Measurements from ENCODE around the gene CA12.
"Not testable (repeated sequence)": the region's sequence is repeated elsewhere in the genome, so short reads cannot be mapped to it uniquely, and the experiment has no call there.

Gene CA12

DNA sequence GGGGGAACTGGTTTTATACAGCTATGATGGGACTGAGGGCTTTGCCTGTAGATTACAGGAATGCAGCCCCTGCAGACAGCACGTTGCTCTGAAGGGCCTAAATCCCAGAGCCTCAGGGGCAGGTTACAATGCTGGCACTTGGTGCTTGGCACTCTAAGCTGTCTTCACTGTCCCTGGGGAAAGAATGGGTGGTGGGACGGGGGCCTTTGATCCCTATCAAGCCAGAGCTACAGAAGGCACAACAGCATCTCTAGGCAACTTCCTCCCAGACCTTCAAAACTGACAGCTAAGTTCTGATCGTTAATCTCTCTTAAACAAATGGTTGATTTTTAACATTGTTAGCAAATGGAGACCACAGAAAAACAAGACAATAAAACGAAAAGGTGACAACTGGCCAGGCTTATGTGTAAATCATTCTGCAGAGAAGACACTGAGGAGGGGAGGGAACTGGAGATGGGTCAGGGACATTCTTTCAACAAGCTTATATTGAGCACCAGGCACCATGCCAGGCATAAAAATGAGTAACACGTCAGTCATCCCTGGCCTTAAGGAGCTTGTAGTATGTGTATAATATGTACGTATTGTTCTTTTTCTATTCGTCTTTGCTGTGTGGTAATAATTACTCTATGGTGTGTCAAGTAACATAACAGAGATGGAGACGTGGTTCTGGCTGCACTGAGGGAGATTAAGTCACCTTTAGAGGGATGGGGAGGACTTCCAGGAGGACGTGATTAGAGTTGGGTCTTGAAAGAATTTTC, 49.1 kb downstream of the CA12 start:
- DNase-seq = no peak

GRCh38 chr15:63331456-63331855, 50.2 kb downstream of the CA12 start:
- DNase-seq = no peak

- DNase-seq = no peak
These were observed 50.7 kb downstream of the CA12 start for GRCh38 chr15:63330926-63331325.

DNA sequence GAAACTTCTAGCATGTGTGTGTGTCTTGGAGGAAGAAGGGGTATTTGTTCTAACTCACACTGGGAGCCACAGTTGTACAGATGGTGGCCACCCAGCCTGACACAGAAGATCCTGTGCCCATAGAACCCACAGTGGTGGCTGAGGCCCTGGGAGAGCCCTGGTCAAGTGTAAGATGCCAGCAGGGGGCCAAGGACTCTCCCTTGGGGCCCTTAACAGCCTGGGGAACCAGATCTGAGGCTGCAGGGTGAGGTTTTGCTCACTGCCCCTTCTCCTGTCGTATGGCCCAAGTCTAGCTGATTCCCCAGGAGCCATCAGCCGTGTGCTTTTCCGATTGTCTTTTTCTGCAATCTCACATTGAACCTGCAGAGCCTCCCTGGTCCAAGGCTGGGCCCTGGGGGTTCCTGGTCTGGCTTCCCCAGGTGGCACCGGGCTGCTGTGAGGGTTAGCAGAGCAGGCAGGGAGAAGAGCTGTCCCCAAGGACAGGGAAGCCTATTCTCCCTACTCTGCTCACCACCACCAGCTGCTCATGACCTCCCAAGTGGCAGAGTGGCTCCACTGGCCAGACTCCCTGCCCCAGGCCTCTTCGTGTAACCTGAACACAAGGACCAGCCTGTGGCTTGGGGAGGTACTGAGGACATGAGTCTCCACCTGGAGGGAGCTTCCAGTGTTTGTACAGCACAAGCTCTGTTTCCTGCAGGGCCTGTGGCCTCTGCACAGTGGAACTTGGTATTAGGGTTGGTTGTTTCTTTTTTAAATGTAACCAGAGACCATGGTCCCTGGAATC, 51.9 kb downstream of the CA12 start:
- no peak for DNase-seq

DNA sequence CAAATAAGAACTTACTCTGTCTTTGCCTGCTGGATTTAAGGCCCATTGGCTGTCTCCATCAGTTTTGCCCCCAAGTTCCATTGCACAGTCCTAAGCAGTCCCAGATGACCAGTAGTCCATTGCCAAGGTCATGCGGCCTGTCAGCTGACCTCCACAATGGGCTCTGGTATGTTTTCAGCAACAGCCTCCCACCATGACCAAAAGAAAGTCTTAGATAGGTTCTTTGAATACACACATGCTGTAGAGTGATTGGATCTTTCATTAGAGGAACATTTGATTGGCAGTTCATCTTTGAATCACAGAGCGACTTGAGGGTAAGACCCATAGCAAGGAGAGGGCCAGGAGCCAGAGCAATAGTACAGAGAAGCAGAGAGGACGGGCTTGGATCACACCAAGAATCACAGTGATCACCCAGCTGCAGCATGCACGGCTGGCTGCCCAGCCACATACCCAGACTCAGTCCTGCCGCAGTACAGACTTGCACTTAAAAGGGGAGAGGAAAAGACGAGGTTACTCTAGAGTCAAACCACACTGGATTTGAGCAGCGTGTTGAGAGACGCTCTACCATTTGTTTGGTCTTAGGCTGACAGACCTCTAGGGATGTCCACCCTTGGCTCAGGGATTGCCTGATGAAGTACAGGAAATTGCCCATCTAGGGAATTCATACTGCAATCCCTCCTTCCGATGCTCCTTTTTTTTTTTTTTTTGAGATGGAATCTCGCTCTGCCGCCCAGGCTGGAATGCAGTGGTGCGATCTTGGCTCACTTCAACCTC, 53.8 kb downstream of the CA12 start:
- no peak for DNase-seq

DNA sequence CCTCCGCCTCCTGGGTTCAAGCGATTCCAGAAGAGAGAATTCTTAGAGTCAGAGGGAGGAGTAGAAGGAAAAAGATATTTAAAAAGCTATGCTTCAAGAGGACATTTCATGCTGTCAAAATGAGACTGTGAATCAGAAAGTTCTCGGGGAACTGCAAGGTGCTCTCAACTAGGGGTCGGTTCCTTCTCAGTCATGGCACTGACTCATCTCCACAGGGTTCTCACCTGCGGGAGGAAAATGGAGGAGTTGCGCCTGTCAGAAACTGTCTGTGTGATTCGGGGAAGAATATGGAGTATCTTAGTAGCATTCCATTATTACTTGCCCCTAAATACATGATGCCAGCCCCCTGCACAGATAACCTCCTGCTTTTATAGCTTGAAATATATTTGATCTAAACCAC, 56.9 kb downstream of the CA12 start:
- DNase-seq = no peak

GRCh38 chr15:63323798-63324563, 57.7 kb downstream of the CA12 start:
- no peak for DNase-seq

- no peak for DNase-seq
These were observed 59.1 kb downstream of the CA12 start for GRCh38 chr15:63322541-63322940.

GRCh38 chr15:63321462-63321861, 60.2 kb downstream of the CA12 start:
- no peak for DNase-seq

- DNase-seq = not testable (repeated sequence)
These were observed 60.7 kb downstream of the CA12 start for GRCh38 chr15:63320981-63321380.

DNA sequence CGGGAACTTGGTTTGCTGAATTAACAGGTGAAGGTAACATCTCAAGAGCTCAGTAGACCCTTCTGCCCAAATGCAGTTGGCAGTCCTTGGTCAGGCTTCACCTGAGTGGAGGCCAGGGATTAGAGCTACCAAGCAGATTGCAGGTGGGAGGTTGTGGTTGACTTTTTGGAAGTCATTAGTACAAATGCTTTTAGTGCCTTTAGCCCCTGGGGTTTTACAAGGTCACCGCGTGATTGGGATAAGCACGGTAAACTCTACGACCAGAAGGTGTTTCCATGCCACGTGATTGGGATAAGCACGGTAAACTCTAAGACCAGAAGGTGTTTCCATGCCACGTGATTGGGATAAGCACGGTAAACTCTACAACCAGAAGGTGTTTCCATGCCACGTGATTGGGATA, 61.2 kb downstream of the CA12 start:
- DNase-seq = not testable (repeated sequence)

- no peak for DNase-seq
These were observed 62.6 kb downstream of the CA12 start for GRCh38 chr15:63319065-63319464.

DNA sequence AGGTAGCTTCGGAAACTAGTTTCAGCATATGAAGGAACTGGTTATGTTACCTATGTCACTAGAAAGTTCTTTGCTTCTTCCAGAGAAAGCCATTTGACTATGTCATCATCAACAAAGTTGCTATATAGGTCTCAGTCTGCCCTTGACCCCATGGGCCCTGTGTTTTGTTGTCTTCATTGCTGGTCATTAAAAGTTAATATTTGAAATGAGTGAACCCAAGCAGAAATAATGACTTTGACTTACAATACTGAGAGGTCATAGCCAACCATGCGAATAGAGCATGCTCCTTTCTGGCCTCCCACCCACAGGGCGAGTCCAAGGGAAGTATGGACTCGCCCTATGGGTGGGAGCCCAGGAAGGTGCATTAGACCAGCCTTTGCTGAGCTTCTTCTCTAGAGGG, 63.3 kb downstream of the CA12 start:
- DNase-seq = no peak

DNA sequence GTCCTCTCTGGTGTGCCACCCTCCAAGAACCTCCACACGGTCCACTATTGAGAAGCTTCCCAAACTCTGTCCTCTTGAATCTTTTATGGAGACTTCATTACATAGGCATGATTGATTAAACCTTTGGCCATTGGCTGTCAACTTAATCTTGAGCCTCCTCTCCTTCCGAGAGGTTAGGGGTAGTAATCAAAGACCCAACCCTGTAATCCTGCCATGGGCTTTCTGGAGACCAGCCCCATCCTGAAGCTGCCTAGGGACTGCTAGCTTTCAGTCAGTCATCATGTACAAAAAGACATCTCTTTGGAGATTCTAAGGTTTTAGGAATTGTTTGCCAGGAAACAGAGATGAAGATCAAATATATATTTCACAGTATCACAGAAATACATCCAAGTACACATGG, 67.2 kb downstream of the CA12 start:
- no peak for DNase-seq

DNA sequence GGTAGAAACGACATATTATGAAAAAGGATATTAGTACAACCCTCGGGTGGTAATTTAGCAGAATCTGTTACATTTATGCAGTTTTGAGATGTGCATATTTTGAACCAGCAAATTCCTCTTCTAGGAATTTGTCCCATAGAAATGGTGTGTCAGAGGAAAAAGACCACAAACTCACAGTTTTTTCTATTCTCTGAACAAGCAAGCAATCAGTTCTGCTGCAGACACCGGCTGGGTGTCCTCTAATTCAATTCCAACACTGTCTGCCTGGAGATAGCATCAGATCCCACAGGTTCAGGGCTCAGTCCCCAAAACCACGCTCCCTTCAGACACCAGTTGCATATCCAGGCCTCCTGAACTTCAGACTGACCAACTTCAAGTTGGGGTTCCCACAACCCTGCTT, 67.8 kb downstream of the CA12 start:
- no peak for DNase-seq

GRCh38 chr15:63312286-63312685, 69.4 kb downstream of the CA12 start:
- DNase-seq = no peak

DNA sequence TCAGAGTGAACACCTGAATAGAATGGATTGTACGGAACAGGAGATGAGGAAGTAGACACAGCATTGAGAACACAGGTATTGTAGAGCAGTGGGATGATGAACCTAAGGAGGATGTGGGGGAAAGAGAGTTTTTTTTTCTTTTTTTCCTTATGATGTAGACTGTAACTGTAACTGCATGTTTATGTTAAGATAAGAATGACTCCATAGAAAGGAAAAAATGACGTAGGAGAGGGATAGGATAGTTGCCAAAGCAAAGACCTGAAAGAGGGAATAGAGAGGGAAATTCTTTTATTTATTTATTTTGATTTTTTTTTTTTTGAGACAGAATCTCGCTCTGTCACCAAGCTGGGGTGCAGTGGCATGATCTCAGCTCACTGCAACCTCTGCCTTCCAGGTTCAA, 71.0 kb downstream of the CA12 start:
- no peak for DNase-seq

- DNase-seq = no peak
These were observed 72.7 kb downstream of the CA12 start for GRCh38 chr15:63308947-63309346.

GRCh38 chr15:63308491-63308890, 73.2 kb downstream of the CA12 start:
- no peak for DNase-seq

DNA sequence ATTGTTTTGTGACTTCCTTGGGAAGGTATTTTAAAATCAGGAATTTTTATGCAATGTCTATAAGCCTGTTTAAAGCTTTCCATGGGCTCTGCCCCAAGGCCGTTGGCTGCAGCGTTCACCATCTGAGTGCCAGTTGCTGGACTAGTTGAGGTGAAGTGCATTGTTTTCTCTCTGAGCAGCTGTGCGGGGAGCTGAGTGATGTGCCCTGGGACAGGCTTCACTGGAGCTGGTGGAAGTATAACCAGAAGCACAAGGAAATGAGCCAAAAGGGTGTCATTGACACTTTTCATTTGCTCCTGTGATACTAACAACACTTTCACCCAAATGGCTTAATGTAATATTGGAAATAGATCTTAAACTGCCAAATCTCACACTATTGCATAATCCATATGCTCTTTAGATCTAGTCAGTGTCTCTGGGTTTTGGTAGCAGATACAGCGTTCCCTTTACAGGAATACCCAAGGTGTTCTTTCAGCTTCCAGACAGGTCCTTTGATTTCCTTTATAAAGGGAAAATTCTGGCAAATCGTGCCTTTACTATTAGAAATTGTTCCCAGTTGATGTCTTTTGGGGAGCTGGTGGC, 75.1 kb downstream of the CA12 start:
- DNase-seq = no peak

DNA sequence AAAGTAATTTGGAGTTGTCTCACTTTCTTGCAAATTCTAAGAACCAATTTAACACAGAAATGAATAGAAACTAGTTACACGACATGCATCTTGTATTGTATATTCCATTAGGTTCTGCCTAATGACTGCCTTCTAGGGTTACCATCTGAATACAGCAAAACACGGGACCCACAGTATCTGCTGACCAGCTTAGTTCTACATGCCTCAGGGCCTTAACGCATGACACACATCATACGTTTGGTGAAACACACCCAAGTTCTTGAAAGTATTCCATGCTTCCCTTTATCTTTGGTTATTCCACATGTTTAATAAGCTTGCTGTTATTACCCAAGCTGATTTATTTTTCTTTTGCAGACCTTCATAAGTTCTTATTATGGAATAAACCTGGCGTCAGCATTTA, 76.4 kb downstream of the CA12 start:
- no peak for DNase-seq

GRCh38 chr15:63301088-63301487, 80.6 kb downstream of the CA12 start:
- no peak for DNase-seq
